ENCODE data around the gene TMEM61. TPM values are rescaled to one million over a fixed set of nuclear protein-coding genes. Genes with fewer than 3 reads are reported as not detected.

The TMEM61 gene
- total and polyA plus RNA-seq, 2 donors (not counting 1 experiment from before 2014, with no cell fraction given), result not detected

DNA sequence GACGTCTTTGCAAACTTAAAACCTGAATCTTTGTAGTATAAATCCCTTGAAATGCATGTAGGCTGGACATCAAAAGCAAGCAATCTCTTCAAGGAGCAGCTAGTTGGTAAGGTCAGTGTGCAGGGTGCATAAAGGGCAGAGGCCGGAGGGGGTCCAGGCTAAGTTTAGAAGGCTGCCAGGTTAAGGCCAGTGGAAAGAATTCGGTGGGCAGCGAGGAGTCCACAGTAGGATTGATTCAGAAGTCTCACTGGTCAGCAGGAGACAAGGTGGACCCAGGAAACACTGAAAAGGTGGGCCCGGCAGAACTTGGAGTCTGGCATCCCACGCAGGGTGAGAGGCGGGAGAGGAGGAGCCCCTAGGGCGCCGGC is 58.5 kb downstream of the TMEM61 start:
- Histone ChIP-seq H3K79me2 (ENCODE audit: control insufficient read depth, insufficient read depth, low read length) (no peaks in the 10 kb centered on the region), H3K36me3 (replicated peaks in 1 of 2; ENCODE audit: control extremely low read depth in 1 of 2, control insufficient read depth in 1 of 2, extremely low read depth in 1 of 2, insufficient read depth in 2 of 2, low read length in 1 of 2) (no peaks in the 10 kb centered on the region), H3K4me2 (replicated peaks; ENCODE audit: low read depth, low read length, poor library complexity, severe bottlenecking) (no peak overlapping the region), H3K27ac (ENCODE audit: low read length in 2 of 2) (no peak overlapping the region), H4K20me1 (ENCODE audit: control insufficient read depth, insufficient read depth, low read length, poor library complexity, severe bottlenecking) (no peaks in the 10 kb centered on the region), H3K4me3 (ENCODE audit: control extremely low read depth in 1 of 5, extremely low read depth in 1 of 5, insufficient read depth in 1 of 5, low read depth in 2 of 5, low read length in 4 of 5) (no peak overlapping the region), H3K9ac (ENCODE audit: low read length) (no peak overlapping the region), H3K4me1 (ENCODE audit: control insufficient read depth in 2 of 2, insufficient read depth in 2 of 2, low read length in 2 of 2) (no peaks in the 10 kb centered on the region), H2AFZ (ENCODE audit: insufficient read depth, low read depth, low read length, poor library complexity, severe bottlenecking) (no peak overlapping the region), H3K9me3 (ENCODE audit: control extremely low read depth in 1 of 3, control insufficient read depth in 2 of 3, insufficient read depth in 1 of 3, low read length in 2 of 3) (no peaks in the 10 kb centered on the region), H3K27me3 (replicated peaks in 1 of 4; ENCODE audit: control extremely low read depth in 1 of 4, control insufficient read depth in 3 of 4, insufficient read depth in 4 of 4, low read length in 3 of 4) (peaks cover 0 to 32% (median 9%) of the 10 kb centered on the region in 4 experiments)
- ChIA-PET CTCF (no interaction called here), POLR2A (no interaction called here)
- Mint-ChIP-seq H3K27me3 (peaks cover 59% of the 10 kb centered on the region), H3K27ac (no peak overlapping the region), H3K4me1 (no peaks in the 10 kb centered on the region), H3K4me3 (no peak overlapping the region), H3K9me3 (ENCODE audit: insufficient read depth) (no peaks in the 10 kb centered on the region)
- ATAC-seq (ENCODE audit: low read depth), result no peak
- intact Hi-C loops (cut with micrococcal nuclease), result no loop called here
- 60% methylated on average over 8 of the region's 9 CpGs for whole genome bisulfite sequencing (ENCODE audit: insufficient coverage)
- TF ChIP-seq CTCF (IDR thresholded peaks at IDR 0.05) (no peak), EZH2 (IDR thresholded peaks at IDR 0.05; ENCODE audit: borderline replicate concordance, insufficient read depth, low read depth, low read length, poor library complexity, severe bottlenecking) (no peak)
- no peak for DNase-seq

DNA sequence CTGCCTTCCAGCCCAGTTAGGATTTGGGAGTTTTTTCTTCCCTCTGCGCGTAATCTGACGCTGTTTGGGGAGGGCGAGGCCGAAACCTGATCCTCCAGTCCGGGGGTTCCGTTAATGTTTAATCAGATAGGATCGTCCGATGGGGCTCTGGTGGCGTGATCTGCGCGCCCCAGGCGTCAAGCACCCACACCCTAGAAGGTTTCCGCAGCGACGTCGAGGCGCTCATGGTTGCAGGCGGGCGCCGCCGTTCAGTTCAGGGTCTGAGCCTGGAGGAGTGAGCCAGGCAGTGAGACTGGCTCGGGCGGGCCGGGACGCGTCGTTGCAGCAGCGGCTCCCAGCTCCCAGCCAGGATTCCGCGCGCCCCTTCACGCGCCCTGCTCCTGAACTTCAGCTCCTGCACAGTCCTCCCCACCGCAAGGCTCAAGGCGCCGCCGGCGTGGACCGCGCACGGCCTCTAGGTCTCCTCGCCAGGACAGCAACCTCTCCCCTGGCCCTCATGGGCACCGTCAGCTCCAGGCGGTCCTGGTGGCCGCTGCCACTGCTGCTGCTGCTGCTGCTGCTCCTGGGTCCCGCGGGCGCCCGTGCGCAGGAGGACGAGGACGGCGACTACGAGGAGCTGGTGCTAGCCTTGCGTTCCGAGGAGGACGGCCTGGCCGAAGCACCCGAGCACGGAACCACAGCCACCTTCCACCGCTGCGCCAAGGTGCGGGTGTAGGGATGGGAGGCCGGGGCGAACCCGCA is 59.1 kb downstream of the TMEM61 start, which contains the start of gene PCSK9:
Gene PCSK9 (plus strand): TSS at position 207 of the 741 bp plus-strand sequence. CDS start 290 bp downstream, at position 497.
- no peaks in the 10 kb centered on the region for H3K79me2 ChIP-seq (ENCODE audit: control insufficient read depth, insufficient read depth, low read length)
- H3K9me3 ChIP-seq (ENCODE audit: control extremely low read depth in 1 of 3, control insufficient read depth in 2 of 3, insufficient read depth in 1 of 3, low read length in 2 of 3), result no peaks in the 10 kb centered on the region
- 10% methylated on average over 65 of the region's 67 CpGs for WGBS (ENCODE audit: insufficient coverage)
- H3K4me3 ChIP-seq (ENCODE audit: control extremely low read depth in 1 of 5, extremely low read depth in 1 of 5, insufficient read depth in 1 of 5, low read depth in 2 of 5, low read length in 4 of 5), result no peak within 1 kb of the TSS
- ChIA-PET CTCF (no interaction called here), POLR2A (no interaction called here)
- no peak within 1 kb of the TSS for H3K9ac ChIP-seq (ENCODE audit: low read length)
- H3K27me3 ChIP-seq (replicated peaks in 1 of 4; ENCODE audit: control extremely low read depth in 1 of 4, control insufficient read depth in 3 of 4, insufficient read depth in 4 of 4, low read length in 3 of 4), result peaks cover 0 to 32% (median 9%) of the 10 kb centered on the region in 4 experiments
- H4K20me1 ChIP-seq (ENCODE audit: control insufficient read depth, insufficient read depth, low read length, poor library complexity, severe bottlenecking), result no peaks in the 10 kb centered on the region
- intact Hi-C loops (cut with micrococcal nuclease), result no loop called here
- DNase-seq (no peak), ATAC-seq (ENCODE audit: low read depth) (no peak)
- H2AFZ ChIP-seq (ENCODE audit: insufficient read depth, low read depth, low read length, poor library complexity, severe bottlenecking), result no peak within 1 kb of the TSS
- H3K4me1 Mint-ChIP-seq, result no peaks in the 10 kb centered on the region
- H3K4me3 Mint-ChIP-seq, result no peak within 1 kb of the TSS
- TF ChIP-seq EZH2 (IDR thresholded peaks at IDR 0.05; ENCODE audit: borderline replicate concordance, insufficient read depth, low read depth, low read length, poor library complexity, severe bottlenecking) (no peak), CTCF (IDR thresholded peaks at IDR 0.05) (no peak)
- H3K27me3 Mint-ChIP-seq, result peaks cover 56% of the 10 kb centered on the region
- no peak within 1 kb of the TSS for H3K27ac Mint-ChIP-seq
- no peaks in the 10 kb centered on the region for H3K9me3 Mint-ChIP-seq (ENCODE audit: insufficient read depth)
- H3K4me1 ChIP-seq (ENCODE audit: control insufficient read depth in 2 of 2, insufficient read depth in 2 of 2, low read length in 2 of 2), result no peaks in the 10 kb centered on the region
- H3K36me3 ChIP-seq (replicated peaks in 1 of 2; ENCODE audit: control extremely low read depth in 1 of 2, control insufficient read depth in 1 of 2, extremely low read depth in 1 of 2, insufficient read depth in 2 of 2, low read length in 1 of 2), result no peaks in the 10 kb centered on the region
- H3K4me2 ChIP-seq (replicated peaks; ENCODE audit: low read depth, low read length, poor library complexity, severe bottlenecking), result no peak within 1 kb of the TSS
- H3K27ac ChIP-seq (ENCODE audit: low read length in 2 of 2), result no peak within 1 kb of the TSS
